NCI-H2227 treated with DMSO at 0.1 percent for 48 hours (cell line): ENCODE measurements around the gene WTAP.
"Not testable (repeated sequence)": the region's sequence is repeated elsewhere in the genome, so short reads cannot be mapped to it uniquely, and the experiment has no call there.

ENCODE experiments used
- DNase-seq: peaks from one replicate; lab custom pipeline; 2025; lab: John Stamatoyannopoulos, UW

WTAP gene

DNA sequence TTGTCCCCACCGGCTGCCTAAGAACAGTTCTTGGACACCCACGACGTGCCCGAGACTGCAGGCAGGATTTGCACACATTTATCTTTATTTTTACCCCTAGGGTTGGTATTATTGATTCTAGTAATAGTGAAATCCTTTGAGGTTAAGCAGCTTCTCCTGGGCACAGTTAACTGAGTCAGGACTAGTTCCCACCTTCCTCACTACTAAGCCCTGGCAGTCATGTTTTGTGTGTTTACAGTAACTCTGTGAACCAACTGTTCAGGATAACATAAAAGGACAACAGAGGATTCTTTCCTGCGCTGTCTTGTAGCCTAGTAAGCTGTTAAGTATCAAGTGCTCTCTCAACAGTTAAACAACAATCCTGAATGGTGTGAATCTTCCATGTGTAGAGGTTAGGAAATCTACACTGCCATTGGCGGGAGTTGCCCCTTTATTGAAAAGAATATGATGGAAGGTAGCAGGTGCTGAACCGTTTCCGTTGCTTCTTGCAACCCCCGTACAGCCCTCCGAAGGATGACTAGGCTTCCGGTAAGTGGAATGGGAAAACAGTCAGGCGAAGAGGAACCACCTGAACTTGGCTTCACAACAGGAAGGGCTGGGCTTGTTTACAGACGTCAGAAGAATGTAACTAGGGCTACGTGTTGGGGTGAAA is 33.3 kb upstream of the WTAP start:
- peak; percentile 46 for DNase-seq

DNA sequence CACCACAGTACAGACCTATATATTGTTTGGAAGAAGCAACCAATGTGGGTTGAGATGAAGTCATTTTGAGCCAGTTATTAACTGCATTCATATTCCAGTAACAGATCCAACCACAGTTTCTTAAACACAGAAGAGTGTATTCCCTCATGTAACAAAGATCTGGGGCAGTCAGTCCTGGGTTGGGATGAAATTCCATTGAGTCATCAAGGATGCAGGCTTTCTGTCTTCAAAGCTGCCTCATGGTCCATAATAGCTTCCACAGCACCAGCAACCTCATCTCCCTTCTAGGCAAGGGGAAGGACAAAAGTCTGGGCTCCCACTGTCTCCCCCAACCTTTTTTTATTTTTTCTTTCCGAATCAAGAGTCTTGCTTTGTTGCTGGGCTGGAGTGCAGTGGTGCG is 31.3 kb upstream of the WTAP start:
- no peak for DNase-seq

DNA sequence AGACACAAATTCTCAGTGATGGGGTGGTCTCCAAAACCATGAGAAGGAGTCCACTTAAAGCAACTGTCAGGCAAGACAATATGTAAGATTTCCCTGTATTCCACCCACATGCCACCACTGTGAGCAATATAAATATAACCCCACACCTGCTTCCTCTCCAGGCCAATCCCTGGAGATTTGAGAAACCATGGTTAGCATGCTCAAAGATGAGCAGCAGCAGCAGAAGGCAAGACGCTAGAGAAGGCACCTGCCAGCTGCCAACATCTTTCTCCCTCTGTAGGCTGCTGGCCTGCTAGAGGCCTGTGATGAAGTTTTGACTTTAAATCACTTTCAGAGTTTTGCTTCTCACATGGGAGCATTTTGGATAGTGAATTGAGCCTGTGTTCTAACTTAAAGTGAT is 26.3 kb upstream of the WTAP start:
- DNase-seq: no peak

DNA sequence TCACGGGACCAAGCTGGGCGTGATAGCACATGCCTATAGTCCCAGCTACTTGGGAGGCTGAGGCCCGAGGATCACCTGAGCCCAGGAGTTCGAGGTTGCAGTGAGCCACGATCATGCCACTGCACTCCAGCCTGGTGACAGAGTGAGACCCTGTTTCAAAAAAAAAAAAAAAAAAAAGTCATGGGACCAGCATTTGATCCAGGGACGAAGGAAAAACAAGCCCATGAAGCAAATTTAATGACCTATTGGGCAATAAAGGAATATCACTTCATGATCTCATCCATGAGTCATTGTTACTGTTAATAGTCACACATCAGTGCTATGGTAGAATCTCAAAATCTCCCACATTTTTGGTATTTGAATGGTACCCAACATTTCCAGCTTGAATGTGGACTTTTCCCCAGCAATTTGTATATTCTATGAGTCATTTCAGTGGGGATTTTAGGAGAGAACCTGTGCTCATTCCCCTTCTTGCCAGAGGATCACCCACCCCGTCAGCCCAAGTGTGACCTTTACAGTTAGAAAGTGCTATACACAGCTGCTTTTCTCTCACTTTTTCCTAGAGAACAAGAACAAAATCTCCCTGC is 25.8 kb upstream of the WTAP start:
- DNase-seq: no peak

DNA sequence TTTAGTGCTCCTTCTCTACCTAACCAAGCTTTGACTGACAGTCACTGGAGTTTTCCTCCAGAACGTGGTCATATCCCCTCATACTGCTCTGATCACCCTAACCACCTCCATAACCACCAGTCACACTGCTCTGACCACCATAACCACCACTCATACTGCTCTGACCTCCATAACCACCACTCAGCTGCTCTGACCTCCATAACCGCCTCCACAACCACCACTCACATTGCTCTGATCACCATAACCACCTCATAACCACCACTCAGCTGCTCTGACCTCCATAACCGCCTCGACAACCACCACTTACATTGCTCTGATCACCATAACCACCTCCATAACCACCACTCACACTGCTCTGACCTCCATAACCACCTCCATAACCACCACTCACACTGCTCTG is 16.7 kb upstream of the WTAP start:
- DNase-seq: not testable (repeated sequence)

DNA sequence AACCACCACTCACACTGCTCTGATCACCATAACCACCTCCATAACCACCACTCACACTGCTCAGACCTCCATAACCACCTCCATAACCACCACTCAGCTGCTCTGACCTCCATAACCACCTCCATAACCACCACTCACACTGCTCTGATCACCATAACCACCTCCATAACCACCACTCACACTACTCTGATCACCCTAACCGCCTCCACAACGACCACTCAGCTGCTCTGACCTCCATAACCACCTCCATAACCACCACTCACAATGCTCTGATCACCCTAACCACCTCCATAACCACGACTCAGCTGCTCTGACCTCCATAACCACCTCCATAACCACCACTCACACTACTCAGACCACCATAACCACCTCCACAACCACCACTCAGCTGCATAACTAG is 14.9 kb upstream of the WTAP start:
- not testable (repeated sequence) for DNase-seq

DNA sequence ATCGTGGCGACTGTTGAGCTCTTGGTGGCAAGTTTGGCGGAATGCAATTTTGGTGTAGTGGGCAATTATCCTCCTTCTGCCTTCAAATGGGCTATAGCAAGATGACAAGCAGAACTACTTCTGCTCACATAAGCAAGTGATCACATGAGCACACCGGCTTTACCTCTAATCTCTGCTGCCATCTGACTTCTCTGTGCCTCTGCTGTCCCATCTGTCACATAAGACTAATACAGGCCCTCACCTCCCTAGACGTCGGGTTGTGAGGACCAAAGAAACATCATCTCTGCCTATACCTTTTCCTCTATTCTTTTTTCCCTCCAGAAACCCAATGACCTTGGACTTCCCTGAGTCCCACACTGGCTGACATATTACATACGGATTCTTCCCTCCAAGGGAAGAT is 13.3 kb upstream of the WTAP start:
- no peak for DNase-seq

DNA sequence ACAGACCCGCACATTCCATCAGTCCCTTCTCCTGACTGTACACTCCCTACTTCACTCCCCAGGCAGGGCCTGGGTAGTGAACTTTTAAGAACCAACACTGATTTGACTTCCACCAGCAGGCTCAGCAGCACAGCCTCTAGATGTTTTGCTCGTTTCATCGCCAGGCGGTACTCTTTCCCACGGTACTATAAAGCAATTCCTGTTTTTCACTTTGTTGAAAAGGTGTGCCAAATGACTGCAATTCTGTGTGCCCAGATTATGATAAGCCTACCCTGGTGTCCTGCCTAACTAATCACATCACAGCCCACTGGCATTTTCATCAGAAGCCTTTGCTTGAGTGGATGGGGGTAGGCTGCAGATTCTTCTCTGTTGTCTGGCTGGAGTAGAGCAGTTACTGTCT is 12.9 kb upstream of the WTAP start:
- no peak for DNase-seq

DNA sequence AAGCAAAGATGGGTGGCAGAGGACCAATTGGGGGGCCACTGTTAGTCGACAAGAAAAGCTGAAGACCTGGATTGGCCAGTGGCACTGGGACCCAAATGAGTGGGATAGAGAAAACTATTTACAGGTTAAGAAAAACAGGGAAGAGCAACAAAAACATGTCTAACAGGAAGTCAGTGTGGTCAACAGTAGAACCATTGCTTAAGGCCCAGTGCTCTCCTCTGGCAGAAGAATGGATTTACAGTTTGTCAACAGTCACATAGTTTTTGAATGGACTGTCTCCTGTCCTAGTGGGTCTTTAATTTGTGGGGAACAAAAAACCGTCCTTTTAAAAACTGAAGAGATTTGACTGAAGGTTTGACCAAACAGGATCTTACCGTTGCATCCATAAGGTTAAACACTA is 12.1 kb upstream of the WTAP start:
- no peak for DNase-seq

DNA sequence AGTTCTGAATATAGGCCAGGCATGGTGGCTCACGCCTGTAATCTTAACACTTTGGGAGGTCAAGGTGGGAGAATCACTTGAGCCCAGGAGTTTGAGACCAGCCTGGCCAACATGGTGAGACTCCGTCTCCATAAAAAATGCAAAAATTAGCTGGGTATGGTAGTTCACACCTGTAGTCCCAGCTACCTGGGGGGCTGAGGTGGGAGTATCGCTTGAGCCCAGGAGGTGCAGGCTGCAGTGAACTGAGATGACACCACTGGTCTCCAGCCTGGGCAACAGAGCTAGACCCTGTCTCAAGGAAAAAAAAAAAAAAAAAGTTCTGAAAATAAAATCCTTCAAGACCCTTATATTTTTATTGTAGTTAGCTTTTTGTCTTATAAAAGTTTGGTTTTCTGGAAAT is 11.7 kb upstream of the WTAP start:
- DNase-seq: no peak

DNA sequence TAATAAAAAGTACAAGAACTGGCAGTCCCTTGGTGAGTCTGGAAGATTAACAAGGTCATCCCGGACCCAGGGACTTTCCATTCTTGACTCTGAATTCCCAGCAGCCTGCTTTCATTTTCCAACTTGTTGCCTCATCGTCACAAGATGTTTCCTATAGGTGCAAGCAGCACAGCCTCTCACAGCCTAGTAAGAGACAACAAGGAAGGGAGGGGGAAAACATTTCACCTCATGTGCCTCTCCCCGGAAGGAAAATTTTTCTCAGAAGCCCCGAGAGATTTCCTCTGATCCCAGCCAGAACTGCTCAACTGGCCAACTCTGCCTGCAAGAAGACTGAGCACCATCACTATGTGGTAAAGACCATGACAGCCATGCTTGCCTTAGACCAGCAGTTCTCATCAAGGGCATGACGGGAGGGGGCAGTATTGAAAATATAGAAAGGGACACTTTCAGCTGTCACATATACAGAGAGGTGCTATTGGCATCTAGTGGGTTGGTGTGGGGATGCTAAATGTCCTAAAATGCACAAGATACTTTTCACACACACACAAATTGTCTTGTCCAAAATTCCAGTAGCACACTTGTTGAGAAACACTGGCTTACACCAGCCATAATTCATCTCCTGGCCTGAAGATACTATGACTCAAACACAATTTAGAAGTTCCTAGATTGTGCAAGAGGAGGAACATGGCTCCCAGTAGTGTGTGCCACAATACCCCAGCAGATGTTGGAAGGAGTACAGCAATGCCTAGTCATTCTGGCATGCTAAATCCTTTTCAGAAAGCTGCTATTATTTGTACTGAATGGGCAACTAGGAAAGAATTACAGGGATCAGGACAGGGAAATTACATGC is 10.8 kb upstream of the WTAP start:
- no peak for DNase-seq

DNA sequence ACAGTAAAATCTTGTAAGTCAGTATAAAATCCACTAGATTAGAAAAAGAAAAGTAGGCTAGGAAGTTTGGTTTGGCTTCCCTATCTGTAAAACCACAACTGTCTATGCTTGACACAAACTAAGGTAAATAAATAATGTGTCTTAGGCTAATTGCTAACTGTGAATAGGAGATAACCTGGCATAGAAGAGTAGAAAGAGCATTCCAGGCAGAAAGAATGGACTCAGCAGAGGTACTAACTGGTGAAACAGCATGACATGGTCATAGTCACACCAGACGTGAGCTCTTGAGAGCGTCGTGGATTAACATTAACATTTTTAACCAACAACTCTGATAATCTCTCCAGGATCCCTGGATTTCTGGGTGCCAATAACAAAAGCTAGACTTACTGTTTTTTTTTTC is 8.7 kb upstream of the WTAP start:
- no peak for DNase-seq

DNA sequence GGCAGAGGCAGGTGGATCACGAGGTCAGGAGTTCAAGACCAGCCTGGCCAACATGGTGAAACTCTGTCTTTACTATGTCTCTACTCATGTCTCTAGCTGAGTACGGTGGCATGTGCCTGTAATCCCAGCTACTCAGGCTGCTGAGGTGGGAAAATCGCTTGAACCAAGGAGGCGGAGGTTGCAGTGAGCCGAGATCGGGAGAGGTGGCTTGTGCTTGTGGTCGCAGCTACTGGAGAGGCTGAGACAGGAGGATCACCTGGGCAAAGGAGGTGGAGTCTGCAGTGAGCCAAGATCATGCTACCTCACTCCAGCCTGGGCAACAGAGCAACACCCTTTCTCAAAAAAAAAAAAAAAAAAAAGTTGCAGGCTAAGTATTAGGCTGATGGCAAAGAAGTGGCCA is 8.0 kb upstream of the WTAP start:
- DNase-seq: no peak

DNA sequence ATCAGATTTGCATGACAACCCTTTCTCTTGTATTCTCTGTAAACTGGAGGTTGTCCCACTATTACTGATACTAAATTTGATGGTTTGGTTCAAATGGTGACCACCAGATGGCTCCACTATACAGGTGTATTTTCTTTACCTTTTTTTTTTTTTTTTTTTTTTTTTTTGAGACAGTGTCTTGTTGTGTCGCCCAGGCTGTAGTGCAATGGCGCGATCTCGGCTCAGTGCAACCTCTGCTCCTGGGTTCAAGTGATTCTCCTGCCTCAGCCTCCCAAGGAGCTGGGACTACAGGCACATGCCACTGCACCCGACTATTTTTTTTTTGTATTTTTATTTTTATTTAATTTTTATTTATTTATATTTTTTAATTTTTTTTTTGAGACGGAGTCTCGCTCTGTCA is 6.6 kb upstream of the WTAP start:
- no peak for DNase-seq

DNA sequence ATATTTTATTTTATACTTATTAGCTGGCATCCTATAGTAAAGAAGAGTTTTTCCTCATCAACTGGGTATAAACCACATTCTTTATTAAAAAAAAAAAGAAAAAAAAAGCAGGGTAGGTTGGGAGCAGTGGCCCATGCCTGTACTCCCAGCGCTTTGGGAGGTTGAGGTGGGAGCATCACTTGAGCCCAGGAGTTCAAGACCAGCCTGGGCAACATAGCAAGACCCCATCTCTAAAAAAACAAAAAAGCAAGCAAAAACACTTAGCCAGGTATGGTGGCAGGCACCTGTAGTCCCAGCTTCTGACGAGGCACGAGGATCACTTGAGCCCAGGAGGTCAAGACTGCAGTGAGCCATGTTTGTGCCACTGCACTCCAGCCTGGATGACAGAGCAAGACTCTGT is 5.3 kb upstream of the WTAP start:
- DNase-seq: not testable (repeated sequence)

DNA sequence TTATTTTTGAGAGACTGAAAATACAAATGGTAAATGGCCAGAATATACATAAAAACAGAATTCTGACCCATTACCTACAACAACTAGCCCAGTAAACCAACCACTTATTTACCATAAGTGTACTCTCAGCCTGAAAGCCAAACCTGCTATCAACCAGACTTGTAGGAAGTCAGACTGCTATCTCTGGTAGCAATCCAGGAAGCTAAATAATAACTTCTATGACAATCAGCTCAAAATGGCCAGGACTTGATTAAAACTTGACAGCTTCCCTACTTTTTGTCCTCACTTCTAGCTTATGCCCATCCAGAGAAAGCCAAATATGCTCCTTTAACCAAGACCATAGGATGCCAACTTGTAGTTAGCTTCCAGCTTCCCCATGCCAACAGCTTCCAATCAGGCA is 4.7 kb upstream of the WTAP start:
- no peak for DNase-seq

DNA sequence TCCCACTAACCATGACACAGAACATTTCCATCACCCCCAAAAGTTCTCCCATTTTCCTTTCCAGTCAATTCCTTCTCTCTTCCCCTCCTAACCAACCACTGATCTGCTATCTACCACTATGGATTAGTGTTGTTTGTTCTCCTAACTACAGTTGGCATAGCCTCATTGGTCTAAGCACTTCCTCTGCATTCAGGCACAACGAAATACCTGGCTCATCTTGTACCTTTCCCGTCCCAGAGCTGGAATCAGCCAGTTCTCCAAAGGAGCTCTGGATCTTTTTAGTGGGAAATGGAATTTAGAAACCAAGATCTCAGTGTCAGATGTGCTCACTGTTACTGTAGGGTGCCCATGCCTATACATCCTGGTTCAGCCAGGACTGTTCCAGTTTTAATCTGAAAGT is 4.0 kb upstream of the WTAP start:
- no peak for DNase-seq

DNA sequence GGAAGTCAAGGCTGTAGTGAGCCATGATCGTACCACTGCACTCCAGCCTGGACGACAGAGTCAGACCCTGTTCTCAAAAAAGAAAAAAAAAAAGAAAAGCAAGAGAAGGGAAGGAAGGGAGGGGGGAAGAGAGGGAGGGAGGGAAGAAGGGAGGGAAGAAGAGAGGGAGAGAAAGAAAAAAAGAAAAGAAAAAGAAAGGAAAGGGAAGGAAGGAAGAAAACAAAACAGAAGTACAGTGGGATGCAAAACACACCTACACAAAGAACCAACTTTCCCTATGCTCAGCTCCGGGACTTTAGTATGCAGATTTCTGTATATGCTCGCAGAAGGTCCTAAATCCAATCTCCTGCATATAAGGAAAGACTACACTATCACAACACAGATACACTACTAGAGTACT is 2.5 kb upstream of the WTAP start:
- DNase-seq: no peak

DNA sequence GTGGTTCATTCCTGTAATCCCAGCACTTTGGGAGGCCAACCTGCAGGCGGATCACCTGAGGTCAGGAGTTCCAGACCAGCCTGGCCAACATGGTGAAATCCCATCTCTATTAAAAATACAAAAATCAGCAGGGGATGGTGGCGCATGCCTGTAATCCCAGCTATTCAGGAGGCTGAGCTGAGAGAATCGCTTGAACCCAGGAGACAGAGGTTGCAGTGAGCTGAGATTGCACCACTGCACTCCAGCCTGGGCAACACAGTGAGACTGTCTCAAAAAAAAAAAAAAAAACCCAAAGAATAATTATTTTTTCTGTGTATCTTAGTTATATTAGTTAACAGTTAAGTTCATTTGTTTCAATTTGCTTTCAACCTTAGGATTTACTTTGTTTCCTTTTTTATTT is 2.1 kb upstream of the WTAP start:
- not testable (repeated sequence) for DNase-seq

DNA sequence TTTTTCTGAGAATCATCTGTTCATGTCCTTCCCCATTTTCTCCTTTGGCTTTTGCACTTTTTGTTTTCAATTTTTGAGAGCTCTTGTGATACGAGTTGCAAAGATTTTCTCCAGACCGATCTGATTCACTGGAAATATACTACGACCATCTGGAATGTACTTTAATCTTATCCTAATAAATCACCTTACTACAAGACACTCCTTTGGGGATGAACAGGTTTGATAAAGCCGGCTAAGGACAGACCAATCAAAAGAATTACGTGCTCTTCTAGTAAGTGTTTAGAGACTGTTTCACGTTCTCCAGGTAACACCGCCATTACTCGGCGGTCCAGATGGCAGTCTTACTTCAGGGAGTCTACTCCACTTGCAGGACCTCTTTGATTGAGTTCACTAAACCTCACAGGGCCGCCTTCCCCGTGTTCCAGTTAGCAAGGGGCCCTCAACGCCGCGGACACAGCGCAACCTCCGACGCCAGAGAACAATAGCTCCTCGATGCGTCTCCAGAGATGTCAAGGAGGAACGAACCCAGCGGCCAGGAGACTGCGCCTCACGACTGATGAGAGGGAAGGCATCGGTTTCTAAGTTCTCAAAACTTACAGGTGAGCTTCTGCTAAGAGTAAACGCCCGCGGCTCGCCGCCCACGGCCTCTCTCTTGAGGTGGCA is 920 bp upstream of the WTAP start:
- no peak for DNase-seq

DNA sequence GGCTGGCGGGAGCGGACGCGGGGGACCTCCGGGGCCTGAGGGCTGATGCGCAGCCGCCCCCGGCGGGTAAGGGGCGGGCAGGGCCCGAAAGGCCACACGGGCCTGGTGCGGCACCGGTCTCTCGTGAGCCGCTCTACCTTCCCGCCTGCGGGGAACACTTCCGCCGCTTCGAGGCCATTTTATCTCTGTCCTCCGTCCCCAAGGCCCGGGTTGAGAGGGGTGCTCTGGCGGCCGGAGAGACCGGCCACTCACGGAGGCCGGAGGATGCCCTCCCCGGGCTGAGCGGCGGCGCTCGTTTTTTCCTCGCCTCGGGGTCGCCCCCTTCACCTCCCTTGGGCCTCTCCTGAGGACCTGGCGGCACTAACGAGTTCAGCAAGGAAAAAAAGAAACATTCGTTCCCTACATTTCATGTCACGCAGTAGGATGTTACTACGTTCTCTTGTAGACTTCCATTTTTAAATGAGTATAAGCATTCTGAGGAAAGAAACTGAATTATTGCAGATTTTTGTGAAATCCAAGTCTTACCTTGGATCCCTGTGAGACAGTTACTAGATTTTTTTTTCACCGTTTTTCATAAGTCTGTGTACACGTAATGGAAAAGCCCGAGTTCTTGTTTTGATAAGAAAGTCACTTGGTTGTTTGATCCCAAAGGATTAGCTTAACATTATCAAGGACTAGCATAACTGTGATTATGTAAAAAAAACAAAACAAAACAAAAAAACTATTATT is 575 bp downstream of the WTAP start:
- no peak for DNase-seq

DNA sequence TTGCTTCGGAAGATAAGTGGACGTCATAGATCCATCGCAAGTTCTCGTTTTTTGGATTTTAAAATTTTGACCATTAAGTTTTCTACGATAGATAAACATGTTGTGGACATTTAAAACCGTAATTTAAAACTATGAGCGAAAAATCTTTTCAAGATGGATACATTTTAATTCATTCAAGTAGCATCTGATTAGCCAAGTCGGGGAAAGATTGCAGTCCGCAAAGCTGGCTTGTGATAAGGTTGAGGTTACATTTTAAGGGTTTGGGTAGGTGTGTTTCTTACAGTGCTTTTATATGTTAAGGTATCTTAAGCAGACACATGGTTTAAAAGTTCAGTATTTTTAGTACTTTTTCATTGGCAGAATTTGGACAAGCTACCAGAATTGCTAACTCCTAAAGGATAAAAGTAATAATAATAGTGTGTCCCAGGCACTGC is 1.2 kb downstream of the WTAP start:
- no peak for DNase-seq
